ENCODE measurements around the gene ALS2CL. TPM values are rescaled to one million over a fixed set of nuclear protein-coding genes. Genes with fewer than 3 reads are reported as not detected.

Gene ALS2CL
- total RNA-seq, 1 donor from 2014 or later: 13.5 TPM

DNA sequence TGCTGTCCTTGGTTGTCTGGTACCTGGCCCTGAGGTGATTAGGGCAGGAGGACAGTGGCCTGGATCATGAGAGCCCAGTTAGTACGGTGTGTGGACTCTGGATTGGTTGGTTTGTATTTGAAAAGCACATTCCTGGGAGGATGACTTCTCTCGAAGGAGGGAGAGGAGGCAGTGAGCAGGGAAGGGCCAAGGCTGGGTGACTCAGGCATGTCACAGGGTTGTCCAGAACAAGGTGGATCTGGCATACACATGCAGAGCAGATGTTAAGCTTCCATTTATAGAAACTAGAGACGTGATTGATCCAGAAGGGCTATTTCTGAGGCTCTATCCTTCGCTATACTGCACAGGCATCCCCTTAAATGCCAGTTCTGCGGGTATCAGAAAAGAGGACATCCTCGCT, 46.8 kb downstream of the ALS2CL start:
- H3K36me3 Mint-ChIP-seq (ENCODE audit: low read depth, unreplicated experiment): no peaks in the 10 kb centered on the region
- Histone ChIP-seq H3K4me2 (ENCODE audit: low read length) (no peak overlapping the region), H3K27ac (ENCODE audit: low read depth, low read length) (no peak overlapping the region), H2AFZ (ENCODE audit: low read depth, low read length) (no peak overlapping the region), H3K4me1 (ENCODE audit: insufficient read depth, low read length) (no peaks in the 10 kb centered on the region), H3K9me3 (ENCODE audit: insufficient read depth, low read depth, low read length) (no peaks in the 10 kb centered on the region), H3K36me3 (ENCODE audit: insufficient read depth, low read length) (no peaks in the 10 kb centered on the region), H4K20me1 (ENCODE audit: insufficient read depth, low read length) (no peaks in the 10 kb centered on the region), H3K9ac (ENCODE audit: low read length) (no peak overlapping the region), H3K79me2 (ENCODE audit: insufficient read depth, low read length) (no peaks in the 10 kb centered on the region), H3K4me3 (ENCODE audit: insufficient read depth, low read depth, low read length) (no peak overlapping the region), H3K27me3 (ENCODE audit: insufficient read depth, low read length) (peaks cover 5% of the 10 kb centered on the region)
- peaks cover 3% of the 10 kb centered on the region for H3K27me3 Mint-ChIP-seq (ENCODE audit: low read depth, unreplicated experiment)
- peaks cover 5% of the 10 kb centered on the region for H3K9me3 Mint-ChIP-seq (ENCODE audit: unreplicated experiment)
- peak overlapping the region; percentile 56 for H3K27ac Mint-ChIP-seq (ENCODE audit: unreplicated experiment)
- DNase-seq (ENCODE audit: low read depth) (peak; percentile 54), FAIRE-seq (no peak)
- TF ChIP-seq EZH2 (IDR thresholded peaks at IDR 0.05; ENCODE audit: insufficient read depth, low read length): no peak
- TF ChIP-seq, protein P1, sequence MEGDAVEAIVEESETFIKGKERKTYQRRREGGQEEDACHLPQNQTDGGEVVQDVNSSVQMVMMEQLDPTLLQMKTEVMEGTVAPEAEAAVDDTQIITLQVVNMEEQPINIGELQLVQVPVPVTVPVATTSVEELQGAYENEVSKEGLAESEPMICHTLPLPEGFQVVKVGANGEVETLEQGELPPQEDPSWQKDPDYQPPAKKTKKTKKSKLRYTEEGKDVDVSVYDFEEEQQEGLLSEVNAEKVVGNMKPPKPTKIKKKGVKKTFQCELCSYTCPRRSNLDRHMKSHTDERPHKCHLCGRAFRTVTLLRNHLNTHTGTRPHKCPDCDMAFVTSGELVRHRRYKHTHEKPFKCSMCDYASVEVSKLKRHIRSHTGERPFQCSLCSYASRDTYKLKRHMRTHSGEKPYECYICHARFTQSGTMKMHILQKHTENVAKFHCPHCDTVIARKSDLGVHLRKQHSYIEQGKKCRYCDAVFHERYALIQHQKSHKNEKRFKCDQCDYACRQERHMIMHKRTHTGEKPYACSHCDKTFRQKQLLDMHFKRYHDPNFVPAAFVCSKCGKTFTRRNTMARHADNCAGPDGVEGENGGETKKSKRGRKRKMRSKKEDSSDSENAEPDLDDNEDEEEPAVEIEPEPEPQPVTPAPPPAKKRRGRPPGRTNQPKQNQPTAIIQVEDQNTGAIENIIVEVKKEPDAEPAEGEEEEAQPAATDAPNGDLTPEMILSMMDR (IDR thresholded peaks at IDR 0.05; ENCODE audit: insufficient read depth, low read depth, low read length): no peak
- H3K4me1 Mint-ChIP-seq (ENCODE audit: low read depth, unreplicated experiment): peaks cover 5% of the 10 kb centered on the region
- H3K4me3 Mint-ChIP-seq (ENCODE audit: unreplicated experiment): no peak overlapping the region

GRCh38 chr3:46643701-46644100, 49.8 kb downstream of the ALS2CL start:
- Mint-ChIP-seq H3K4me1 (ENCODE audit: low read depth, unreplicated experiment) (peaks cover 4% of the 10 kb centered on the region), H3K27me3 (ENCODE audit: low read depth, unreplicated experiment) (peaks cover 4% of the 10 kb centered on the region), H3K36me3 (ENCODE audit: low read depth, unreplicated experiment) (no peaks in the 10 kb centered on the region), H3K4me3 (ENCODE audit: unreplicated experiment) (no peak overlapping the region), H3K9me3 (ENCODE audit: unreplicated experiment) (peaks cover 9% of the 10 kb centered on the region), H3K27ac (ENCODE audit: unreplicated experiment) (no peak overlapping the region)
- no peaks in the 10 kb centered on the region for H3K4me1 ChIP-seq (ENCODE audit: insufficient read depth, low read length)
- peaks cover 3% of the 10 kb centered on the region for H3K9me3 ChIP-seq (ENCODE audit: insufficient read depth, low read depth, low read length)
- H3K9ac ChIP-seq (ENCODE audit: low read length): no peak overlapping the region
- peaks cover 7% of the 10 kb centered on the region for H3K27me3 ChIP-seq (ENCODE audit: insufficient read depth, low read length)
- FAIRE-seq: no peak
- no peaks in the 10 kb centered on the region for H3K36me3 ChIP-seq (ENCODE audit: insufficient read depth, low read length)
- TF ChIP-seq EZH2 (IDR thresholded peaks at IDR 0.05; ENCODE audit: insufficient read depth, low read length): no peak
- TF ChIP-seq, protein P1 (IDR thresholded peaks at IDR 0.05; ENCODE audit: insufficient read depth, low read depth, low read length): no peak
- no peak for DNase-seq (ENCODE audit: low read depth)
- H3K27ac ChIP-seq (ENCODE audit: low read depth, low read length): no peak overlapping the region
- no peaks in the 10 kb centered on the region for H3K79me2 ChIP-seq (ENCODE audit: insufficient read depth, low read length)
- no peak overlapping the region for H3K4me3 ChIP-seq (ENCODE audit: insufficient read depth, low read depth, low read length)
- no peaks in the 10 kb centered on the region for H4K20me1 ChIP-seq (ENCODE audit: insufficient read depth, low read length)
- H2AFZ ChIP-seq (ENCODE audit: low read depth, low read length): no peak overlapping the region
- H3K4me2 ChIP-seq (ENCODE audit: low read length): no peak overlapping the region

DNA sequence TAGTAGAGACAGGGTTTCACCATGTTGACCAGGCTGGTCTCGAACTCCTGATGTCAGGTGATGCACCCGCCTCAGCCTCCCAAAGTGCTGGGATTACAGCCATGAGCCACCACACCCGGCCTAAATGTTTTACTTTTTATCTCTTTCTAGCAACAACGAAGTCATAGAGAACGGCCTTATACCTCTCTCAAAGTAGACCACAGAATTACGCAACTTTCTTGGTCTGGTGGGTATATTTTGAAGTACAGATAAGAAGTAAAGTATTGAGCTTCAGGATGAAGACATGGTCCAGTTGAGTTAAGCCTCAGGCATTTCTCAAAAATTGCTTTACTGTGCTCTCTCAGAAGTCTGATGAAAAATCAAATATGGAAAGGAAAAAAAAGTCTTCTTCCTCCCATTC, 50.5 kb downstream of the ALS2CL start:
- H3K27ac Mint-ChIP-seq (ENCODE audit: unreplicated experiment): no peak overlapping the region

More for the DNA sequence above, 50.5 kb downstream of the ALS2CL start:
- TF ChIP-seq, protein P1 (IDR thresholded peaks at IDR 0.05; ENCODE audit: insufficient read depth, low read depth, low read length): no peak
- TF ChIP-seq EZH2 (IDR thresholded peaks at IDR 0.05; ENCODE audit: insufficient read depth, low read length): no peak
- H3K4me1 Mint-ChIP-seq (ENCODE audit: low read depth, unreplicated experiment): peaks cover 4% of the 10 kb centered on the region
- Histone ChIP-seq H3K4me2 (ENCODE audit: low read length) (no peak overlapping the region), H4K20me1 (ENCODE audit: insufficient read depth, low read length) (no peaks in the 10 kb centered on the region), H3K9ac (ENCODE audit: low read length) (no peak overlapping the region), H3K79me2 (ENCODE audit: insufficient read depth, low read length) (no peaks in the 10 kb centered on the region), H3K27me3 (ENCODE audit: insufficient read depth, low read length) (peaks cover 7% of the 10 kb centered on the region), H3K4me1 (ENCODE audit: insufficient read depth, low read length) (no peaks in the 10 kb centered on the region), H3K4me3 (ENCODE audit: insufficient read depth, low read depth, low read length) (no peak overlapping the region), H3K36me3 (ENCODE audit: insufficient read depth, low read length) (no peaks in the 10 kb centered on the region), H3K9me3 (ENCODE audit: insufficient read depth, low read depth, low read length) (peaks cover 3% of the 10 kb centered on the region), H3K27ac (ENCODE audit: low read depth, low read length) (no peak overlapping the region), H2AFZ (ENCODE audit: low read depth, low read length) (no peak overlapping the region)
- FAIRE-seq (no peak), DNase-seq (ENCODE audit: low read depth) (no peak)
- H3K9me3 Mint-ChIP-seq (ENCODE audit: unreplicated experiment): peaks cover 9% of the 10 kb centered on the region
- peaks cover 4% of the 10 kb centered on the region for H3K27me3 Mint-ChIP-seq (ENCODE audit: low read depth, unreplicated experiment)
- H3K4me3 Mint-ChIP-seq (ENCODE audit: unreplicated experiment): no peak overlapping the region
- no peaks in the 10 kb centered on the region for H3K36me3 Mint-ChIP-seq (ENCODE audit: low read depth, unreplicated experiment)

Data from astrocyte (in vitro differentiated cells and primary cell).